Head of caudate nucleus (tissue), 42 donors: ENCODE measurements around the gene EEF1A2.

Experiments used
- DNase-seq, 42 donors: peaks; one replicate each; pipeline versions ENCODE4 v3.0.0 to v3.0.0-alpha.2; 2020 to 2021; ENCODE audit warnings: mixed read lengths in 7 of 42
- intact Hi-C: fragments of 100-400 bp; cut with DNase I; formaldehyde crosslinking; loops from one replicate; pipeline ENCODE4 v1.15.0; 2022

Gene EEF1A2

GRCh38 chr20:63498960-63499337, at the start of gene EEF1A2:
EEF1A2 (minus strand) TSS chr20:63499083; CDS start chr20:63497763, 1,320 bp downstream.
- intact Hi-C loops, result no loop called here
- DNase-seq, result peak in 41 of 42 donors; percentile 22 to 84 (median 68)

- no peak for DNase-seq
- intact Hi-C loops, result no loop called here
Observed at GRCh38 chr20:63548542-63548941, 49.7 kb upstream of the EEF1A2 start.

GRCh38 chr20:63547725-63548480, 49.0 kb upstream of the EEF1A2 start, which contains the start of gene SRMS:
SRMS (minus strand) TSS chr20:63547749; CDS start chr20:63547463, 286 bp downstream.
- no peak for DNase-seq
- intact Hi-C loops, result no loop called here

- intact Hi-C loops, result no loop called here
- DNase-seq, result no peak
Observed at GRCh38 chr20:63546956-63547724, 48.3 kb upstream of the EEF1A2 start.

GRCh38 chr20:63546256-63546955, 47.5 kb upstream of the EEF1A2 start:
- intact Hi-C loops, result no loop called here
- no peak for DNase-seq

GRCh38 chr20:63545814-63546213, 46.9 kb upstream of the EEF1A2 start:
- intact Hi-C loops, result no loop called here
- no peak for DNase-seq

- DNase-seq, result peak in 1 of 42 donors; percentile 19
- intact Hi-C loops, result loop anchor here (5.0 kb wide), 1 partner anchor 427 kb away; no protein-coding TSS in a partner anchor
Observed at GRCh38 chr20:63544958-63545516, 46.2 kb upstream of the EEF1A2 start.

GRCh38 chr20:63544241-63544957, 45.5 kb upstream of the EEF1A2 start:
- intact Hi-C loops, result loop anchor here (5.0 kb wide), 1 partner anchor 428 kb away; no protein-coding TSS in a partner anchor
- DNase-seq, result no peak

GRCh38 chr20:63543733-63544132, 44.9 kb upstream of the EEF1A2 start:
- intact Hi-C loops, result loop anchor here (5.0 kb wide), 1 partner anchor 429 kb away; no protein-coding TSS in a partner anchor
- no peak for DNase-seq

GRCh38 chr20:63543131-63543530, 44.2 kb upstream of the EEF1A2 start:
- intact Hi-C loops, result loop anchor here (5.0 kb wide), 1 partner anchor 429 kb away; no protein-coding TSS in a partner anchor
- no peak for DNase-seq

- no peak for DNase-seq
- intact Hi-C loops, result loop anchor here (5.0 kb wide), 1 partner anchor 430 kb away; no protein-coding TSS in a partner anchor
Observed at GRCh38 chr20:63542696-63543095, 43.8 kb upstream of the EEF1A2 start.

GRCh38 chr20:63542031-63542559, 43.2 kb upstream of the EEF1A2 start:
- no peak for DNase-seq
- intact Hi-C loops, result loop anchor here (5.0 kb wide), 1 partner anchor 430 kb away; no protein-coding TSS in a partner anchor

- DNase-seq, result no peak
- intact Hi-C loops, result loop anchor here (5.0 kb wide), 1 partner anchor 431 kb away; no protein-coding TSS in a partner anchor
Observed at GRCh38 chr20:63541371-63541770, 42.5 kb upstream of the EEF1A2 start.

- intact Hi-C loops, result loop anchor here (5.0 kb wide), 1 partner anchor 432 kb away; no protein-coding TSS in a partner anchor
- peak in 35 of 42 donors; percentile 14 to 70 (median 46) for DNase-seq
Observed at GRCh38 chr20:63540417-63541186, 41.7 kb upstream of the EEF1A2 start.

- intact Hi-C loops, result loop anchor here (5.0 to 10.0 kb wide), 2 partner anchors 85 to 433 kb away; partner anchors contain the start of gene GMEB2
- DNase-seq, result no peak
Observed at GRCh38 chr20:63539441-63540370, 40.8 kb upstream of the EEF1A2 start.

GRCh38 chr20:63539092-63539430, 40.2 kb upstream of the EEF1A2 start:
- DNase-seq, result no peak
- intact Hi-C loops, result loop anchor here (10.0 kb wide), 1 partner anchor 86 kb away; the partner anchor contains the start of gene GMEB2
